Lung (tissue), 12 donors: ENCODE results near the gene TM9SF2. TPM values are rescaled to one million over a fixed set of nuclear protein-coding genes. Genes with fewer than 3 reads are reported as not detected.

Experiments
- ATAC-seq: fragments of 200-7000 bp; cut with Tn5 transposase; one replicate; pipeline ENCODE4 v1.9.1; 2020; ENCODE audit warnings: moderate number of reproducible peaks; ENCODE audit not compliant: insufficient read depth, low FRiP score
- DNase-seq, 3 donors: peaks; one replicate each; pipeline ENCODE4 v3.0.0-alpha.2; 2013 to 2017
- H3K27ac ChIP-seq, 2 donors: one replicate each; pipeline ENCODE4 v1.5.1; 2013; ENCODE audit warnings: mild to moderate bottlenecking in 2 of 2, moderate library complexity in 2 of 2, control low read depth in 1 of 2, inconsistent platforms in 1 of 2, low read depth in 1 of 2, low read length in 1 of 2
- H3K27me3 ChIP-seq, 3 donors: one replicate each; pipeline ENCODE4 v1.5.1; 2013; ENCODE audit warnings: low read length in 2 of 3; ENCODE audit not compliant: control insufficient read depth in 3 of 3, insufficient read depth in 3 of 3
- H3K36me3 ChIP-seq, 4 donors: one replicate each; pipeline ENCODE4 v1.5.1; 2013; ENCODE audit warnings: low read length in 4 of 4, mild to moderate bottlenecking in 1 of 4, moderate library complexity in 1 of 4; ENCODE audit not compliant: control insufficient read depth in 4 of 4, insufficient read depth in 4 of 4
- H3K4me1 ChIP-seq, 5 donors: one replicate each; pipeline ENCODE4 v1.5.1; 2013; ENCODE audit warnings: low read length in 5 of 5, mild to moderate bottlenecking in 2 of 5, moderate library complexity in 1 of 5; ENCODE audit not compliant: control insufficient read depth in 5 of 5, insufficient read depth in 5 of 5
- H3K4me3 ChIP-seq: one replicate; pipeline ENCODE4 v1.5.1; 2013; ENCODE audit warnings: mild to moderate bottlenecking, control low read depth, moderate library complexity
- H3K9ac ChIP-seq, 2 donors: one replicate each; pipeline ENCODE4 v1.5.1; 2013; ENCODE audit warnings: low read length in 2 of 2, control low read depth in 1 of 2; ENCODE audit not compliant: insufficient read depth in 1 of 2
- H3K9me3 ChIP-seq, 4 donors: one replicate each; pipeline ENCODE4 v1.5.1; 2013; ENCODE audit warnings: low read length in 3 of 4, mild to moderate bottlenecking in 1 of 4, moderate library complexity in 1 of 4; ENCODE audit not compliant: control insufficient read depth in 4 of 4, insufficient read depth in 3 of 4
- CTCF ChIP-seq: IDR thresholded peaks from 2 replicates; pipeline ENCODE4 v1.5.1; 2012; ENCODE audit warnings: mild to moderate bottlenecking; ENCODE audit errors: control extremely low read depth, extremely low read depth
- WGBS, 2 donors: extraction: QIAGEN DNeasy Blood & Tissue Kit; methylation state at CpG; one replicate each; pipeline ENCODE4 v1.1.7; 2013; 5-methylcytosine and 5-hydroxymethylcytosine counted together
- polyA plus RNA-seq, 2 donors: library from polyadenylated mRNA; stranded (reverse); fragments of 200-250 nt; gene quantifications; one replicate each; pipeline ENCODE4 v1.2.1, GENCODE V29; 2013
- total RNA-seq, 2 donors: library from RNA; depleted of rRNA in 1 of 2; stranded (reverse); fragments of >200 nt in 1 of 2; gene quantifications; one replicate each; pipeline ENCODE4 v1.2.1, GENCODE V29; 2014 to 2021
- donor health status: control.
- donor health status: control.
- donor health status: Bipolar disorder and iron deficiency.
- donor health status: healthy.
- donor health status: DM: yes; HTN: yes; CAD: no.

The TM9SF2 gene
- total and polyA plus RNA-seq, 4 donors, result 54.4 to 164 (median 110) TPM

- Histone ChIP-seq H3K4me1 (no peaks in the 10 kb centered on the region), H3K9ac (no peak overlapping the region), H3K9me3 (peaks cover 0 to 4% (median 0%) of the 10 kb centered on the region in 4 donors), H3K36me3 (no peaks in the 10 kb centered on the region), H3K4me3 (no peak overlapping the region), H3K27ac (no peak overlapping the region), H3K27me3 (no peaks in the 10 kb centered on the region)
- no peak for ATAC-seq
- DNase-seq, result no peak
- 83 to 86% methylated on average over 8 of the region's 8 CpGs for WGBS, 2 donors
- no peak for TF ChIP-seq CTCF
Measured at GRCh38 chr13:99572131-99572530, 70.9 kb downstream of the TM9SF2 start.

- ATAC-seq, result no peak
- H3K9me3 ChIP-seq, result peaks cover 0 to 4% (median 0%) of the 10 kb centered on the region in 4 donors
- H3K36me3 ChIP-seq, result no peaks in the 10 kb centered on the region
- no peaks in the 10 kb centered on the region for H3K27me3 ChIP-seq
- no peak overlapping the region for H3K9ac ChIP-seq
- no peak overlapping the region for H3K27ac ChIP-seq
- 88% methylated on average over 13 of the region's 13 CpGs for WGBS, 2 donors
- no peak for DNase-seq
- H3K4me3 ChIP-seq, result no peak overlapping the region
- no peak for TF ChIP-seq CTCF
- H3K4me1 ChIP-seq, result no peaks in the 10 kb centered on the region
Measured at GRCh38 chr13:99572921-99573320, 71.6 kb downstream of the TM9SF2 start.

GRCh38 chr13:99575376-99576120 is 74.3 kb downstream of the TM9SF2 start:
- Histone ChIP-seq H3K27ac (no peak overlapping the region), H3K27me3 (no peaks in the 10 kb centered on the region), H3K4me3 (no peak overlapping the region), H3K9me3 (peaks cover 0 to 4% (median 0%) of the 10 kb centered on the region in 4 donors), H3K9ac (no peak overlapping the region), H3K36me3 (no peaks in the 10 kb centered on the region), H3K4me1 (no peaks in the 10 kb centered on the region)
- 66 to 77% methylated on average over 18 of the region's 18 CpGs for WGBS, 2 donors
- DNase-seq (no peak), ATAC-seq (no peak)
- no peak for TF ChIP-seq CTCF
